Measurements from ENCODE around the gene PTPRG. TPM values are rescaled to one million over a fixed set of nuclear protein-coding genes. Genes with fewer than 3 reads are reported as not detected.

The PTPRG gene
- total and polyA plus RNA-seq, 11 donors, result 8.0 to 48.5 (median 35.4) TPM

GRCh38 chr3:61947456-61947855 is 386.1 kb downstream of the PTPRG start:
- peak in 1 of 4 donors; percentile 25 for ATAC-seq
- TF ChIP-seq POLR2A (IDR thresholded peaks at IDR 0.05) (no peak), CTCF (IDR thresholded peaks at IDR 0.05) (no peak)

GRCh38 chr3:61948699-61949305 is 387.4 kb downstream of the PTPRG start:
- intact Hi-C loops (cut with DNase I), result no loop called here
- H3K9me3 ChIP-seq, result no peaks in the 10 kb centered on the region
- TF ChIP-seq CTCF (IDR thresholded peaks at IDR 0.05), result no peak
- TF ChIP-seq POLR2A (IDR thresholded peaks at IDR 0.05), result no peak
- 61 to 73% (median 61%) methylated on average over 5 of the region's 5 CpGs for WGBS, 4 donors
- H3K27me3 ChIP-seq, result no peaks in the 10 kb centered on the region
- ATAC-seq (no peak), DNase-seq (no peak)
- peak overlapping the region in 1 of 12 donors; percentile 10 for H3K27ac ChIP-seq
- peaks cover 0 to 75% (median 21%) of the 10 kb centered on the region in 12 donors for H3K4me1 ChIP-seq
- no peak overlapping the region for H3K4me3 ChIP-seq
- no peaks in the 10 kb centered on the region for H3K36me3 ChIP-seq

More at GRCh38 chr3:61947456-61947855, 386.1 kb downstream of the PTPRG start:
- Histone ChIP-seq H3K9me3 (peaks cover 0 to 5% (median 0%) of the 10 kb centered on the region in 12 donors), H3K36me3 (no peaks in the 10 kb centered on the region), H3K4me3 (no peak overlapping the region), H3K27ac (peak overlapping the region in 1 of 12 donors; percentile 10), H3K27me3 (no peaks in the 10 kb centered on the region), H3K4me1 (peaks cover 0 to 61% (median 18%) of the 10 kb centered on the region in 12 donors)
- intact Hi-C loops (cut with DNase I), result no loop called here
- no peak for DNase-seq
- 54 to 60% (median 55%) methylated on average over 4 of the region's 4 CpGs for WGBS, 4 donors

GRCh38 chr3:61954097-61954540 is 392.7 kb downstream of the PTPRG start:
- H3K4me1 ChIP-seq, result peaks cover 0 to 66% (median 23%) of the 10 kb centered on the region in 12 donors
- no peaks in the 10 kb centered on the region for H3K27me3 ChIP-seq
- H3K4me3 ChIP-seq, result no peak overlapping the region
- ATAC-seq (peak in 3 of 4 donors; percentile 75 to 86 (median 85)), DNase-seq (no peak)
- TF ChIP-seq POLR2A (IDR thresholded peaks at IDR 0.05), result no peak
- TF ChIP-seq CTCF (IDR thresholded peaks at IDR 0.05), result no peak
- H3K9me3 ChIP-seq, result no peaks in the 10 kb centered on the region
- H3K36me3 ChIP-seq, result no peaks in the 10 kb centered on the region
- H3K27ac ChIP-seq, result peak overlapping the region in 3 of 12 donors; percentile 8 to 38 (median 33)
- intact Hi-C loops (cut with DNase I), result no loop called here
- 70 to 87% (median 76%) methylated on average over 2 of the region's 2 CpGs for WGBS, 4 donors

GRCh38 chr3:61955483-61955882 is 394.1 kb downstream of the PTPRG start:
- peaks cover 0 to 61% (median 21%) of the 10 kb centered on the region in 12 donors for H3K4me1 ChIP-seq
- H3K9me3 ChIP-seq, result no peaks in the 10 kb centered on the region
- DNase-seq, result no peak
- TF ChIP-seq POLR2A (IDR thresholded peaks at IDR 0.05), result no peak
- TF ChIP-seq CTCF (IDR thresholded peaks at IDR 0.05), result no peak
- no peaks in the 10 kb centered on the region for H3K27me3 ChIP-seq
- H3K36me3 ChIP-seq, result no peaks in the 10 kb centered on the region
- no peak for ATAC-seq
- H3K27ac ChIP-seq, result peak overlapping the region in 1 of 12 donors; percentile 7
- H3K4me3 ChIP-seq, result no peak overlapping the region
- WGBS, 4 donors, result 39 to 60% (median 45%) methylated on average over 2 of the region's 2 CpGs
- intact Hi-C loops (cut with DNase I), result no loop called here
